Hepatocyte (in vitro differentiated cells): ENCODE measurements around the gene CPZ.

Experiments used
- CTCF ChIP-seq: fragments of 200-600 bp; sonication (generic); IDR thresholded peaks from 2 replicates; pipeline ENCODE4 v1.5.1; 2016; ENCODE audit warnings: antibody characterized with exemption, mild to moderate bottlenecking; ENCODE audit not compliant: poor library complexity
- EZH2phosphoT487 ChIP-seq: fragments of 200-600 bp; sonication (generic); IDR thresholded peaks from one replicate; pipeline ENCODE4 v1.6.1; 2018; ENCODE audit warnings: antibody characterized with exemption, mild to moderate bottlenecking, low read depth, moderate library complexity; ENCODE audit not compliant: unreplicated experiment, severe bottlenecking

GRCh38 chr4:8548731-8549351 lies 43.7 kb upstream of the CPZ start:
- no peak for TF ChIP-seq CTCF
- TF ChIP-seq EZH2phosphoT487, result no peak
